Camera-type eye (tissue), 1 donor: ENCODE data around the gene ITPRID1. TPM values are rescaled to one million over a fixed set of nuclear protein-coding genes. Genes with fewer than 3 reads are reported as not detected.

ENCODE experiments used
- total RNA-seq: library from RNA; depleted of rRNA; stranded (reverse); fragments of >200 nt; gene quantifications from one replicate; pipeline ENCODE4 v1.2.3, GENCODE V29; 2014

ITPRID1 gene
- 0.11 TPM for total RNA-seq

GRCh38 chr7:31513790-31514189, at the start of gene ITPRID1:
TSS of gene ITPRID1 (plus strand) at chr7:31514090. CDS start at chr7:31553025, 38,935 bp downstream.

GRCh38 chr7:31687024-31687748, 173.3 kb downstream of the ITPRID1 start, which contains the start of gene PPP1R17:
TSS of gene PPP1R17 (plus strand) at chr7:31687215. CDS start at chr7:31692442, 5,227 bp downstream.

Other genes starting within 250 kb of the ITPRID1 start
- 0.93 TPM for gene NEUROD6, start 173.4 kb upstream of the ITPRID1 start, total RNA-seq
- gene PPP1R17, start 173.1 kb downstream of the ITPRID1 start, total RNA-seq: 0.33 TPM